ENCODE measurements around the gene VARS1. TPM values are rescaled to one million over a fixed set of nuclear protein-coding genes. Genes with fewer than 3 reads are reported as not detected.

The VARS1 gene
- total and polyA plus RNA-seq, 2 experiments from 2014 or later, result 71.2 to 137 TPM

GRCh38 chr6:31794294-31794865 lies 1.2 kb downstream of the VARS1 start:
- Histone ChIP-seq H3K27me3 (ENCODE audit: insufficient read depth) (no peaks in the 10 kb centered on the region), H3K4me3 (peak overlapping the region; percentile 99), H3K36me3 (ENCODE audit: insufficient read depth) (peaks cover 16% of the 10 kb centered on the region), H3K27ac (ENCODE audit: low read depth) (no peak overlapping the region), H3K4me1 (ENCODE audit: insufficient read depth) (no peaks in the 10 kb centered on the region; the same call in 1 of the 2 replicates), H2AFZ (peak overlapping the region; percentile 91; the same call in 1 of the 2 replicates), H3K4me2 (peak overlapping the region; percentile 98), H4K20me1 (replicated peaks; ENCODE audit: insufficient read depth) (0 out of 2 replicates have a peak, but pooled peaks cover 5% of the 10 kb centered on the region), H3K9me2 (ENCODE audit: insufficient read depth) (no peaks in the 10 kb centered on the region), H3K79me2 (replicated peaks; ENCODE audit: insufficient read depth) (peaks cover 22% of the 10 kb centered on the region), H3F3A (replicated peaks; ENCODE audit: low read depth) (peaks cover 35% of the 10 kb centered on the region)
- Mint-ChIP-seq H3K27me3 (ENCODE audit: insufficient read depth, low read depth, poor library complexity) (peaks cover 15% of the 10 kb centered on the region), H3K4me3 (peak overlapping the region; percentile 95), H3K36me3 (ENCODE audit: low read depth) (peaks cover 55% of the 10 kb centered on the region), H3K9me3 (no peaks in the 10 kb centered on the region), H3K4me1 (peaks cover 9% of the 10 kb centered on the region), H3K27ac (0 out of 2 replicates have a peak overlapping the region, but pooled peaks have one; percentile 28)
- ATAC-seq, result peak; percentile 12; the same call in 2 of the 3 replicates
- TF ChIP-seq EZH2phosphoT487 (IDR thresholded peaks at IDR 0.05; ENCODE audit: unreplicated experiment) (no peak), ZNF114 (CRISPR knock-in tag; IDR thresholded peaks at IDR 0.05) (no peak), STAT1 (IDR thresholded peaks at IDR 0.05; ENCODE audit: unreplicated experiment) (no peak), EZH2 (IDR thresholded peaks at IDR 0.05; ENCODE audit: low read depth, unreplicated experiment) (no peak), CREB1 (CRISPR knock-in tag; IDR thresholded peaks at IDR 0.05; ENCODE audit: low read depth) (no peak), JUNB (IDR thresholded peaks at IDR 0.05; ENCODE audit: unreplicated experiment) (no peak), ZNF462 (CRISPR knock-in tag; IDR thresholded peaks at IDR 0.05) (no peak), NANOG (IDR thresholded peaks at IDR 0.05; ENCODE audit: borderline replicate concordance) (no peak), CTCF (conservative IDR thresholded peaks at IDR 0.05; ENCODE audit: low read depth in 2 of 2) (no peak), ZNF331 (CRISPR knock-in tag; IDR thresholded peaks at IDR 0.05; ENCODE audit: low read depth) (no peak), ETS1 (IDR thresholded peaks at IDR 0.05) (no peak), POLR2AphosphoS5 (IDR thresholded peaks at IDR 0.05; ENCODE audit: low read depth) (no peak)
- TF ChIP-seq, protein P1, sequence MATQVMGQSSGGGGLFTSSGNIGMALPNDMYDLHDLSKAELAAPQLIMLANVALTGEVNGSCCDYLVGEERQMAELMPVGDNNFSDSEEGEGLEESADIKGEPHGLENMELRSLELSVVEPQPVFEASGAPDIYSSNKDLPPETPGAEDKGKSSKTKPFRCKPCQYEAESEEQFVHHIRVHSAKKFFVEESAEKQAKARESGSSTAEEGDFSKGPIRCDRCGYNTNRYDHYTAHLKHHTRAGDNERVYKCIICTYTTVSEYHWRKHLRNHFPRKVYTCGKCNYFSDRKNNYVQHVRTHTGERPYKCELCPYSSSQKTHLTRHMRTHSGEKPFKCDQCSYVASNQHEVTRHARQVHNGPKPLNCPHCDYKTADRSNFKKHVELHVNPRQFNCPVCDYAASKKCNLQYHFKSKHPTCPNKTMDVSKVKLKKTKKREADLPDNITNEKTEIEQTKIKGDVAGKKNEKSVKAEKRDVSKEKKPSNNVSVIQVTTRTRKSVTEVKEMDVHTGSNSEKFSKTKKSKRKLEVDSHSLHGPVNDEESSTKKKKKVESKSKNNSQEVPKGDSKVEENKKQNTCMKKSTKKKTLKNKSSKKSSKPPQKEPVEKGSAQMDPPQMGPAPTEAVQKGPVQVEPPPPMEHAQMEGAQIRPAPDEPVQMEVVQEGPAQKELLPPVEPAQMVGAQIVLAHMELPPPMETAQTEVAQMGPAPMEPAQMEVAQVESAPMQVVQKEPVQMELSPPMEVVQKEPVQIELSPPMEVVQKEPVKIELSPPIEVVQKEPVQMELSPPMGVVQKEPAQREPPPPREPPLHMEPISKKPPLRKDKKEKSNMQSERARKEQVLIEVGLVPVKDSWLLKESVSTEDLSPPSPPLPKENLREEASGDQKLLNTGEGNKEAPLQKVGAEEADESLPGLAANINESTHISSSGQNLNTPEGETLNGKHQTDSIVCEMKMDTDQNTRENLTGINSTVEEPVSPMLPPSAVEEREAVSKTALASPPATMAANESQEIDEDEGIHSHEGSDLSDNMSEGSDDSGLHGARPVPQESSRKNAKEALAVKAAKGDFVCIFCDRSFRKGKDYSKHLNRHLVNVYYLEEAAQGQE (IDR thresholded peaks at IDR 0.05; ENCODE audit: unreplicated experiment), result no peak
- peak; percentile 35 for DNase-seq (ENCODE audit: low spot score)

Data from GM23338 (cell line).